ENCODE results near the gene OR1F1.

OR1F1 gene

GRCh38 chr16:3142770-3143169, 45.2 kb upstream of the OR1F1 start:
- TF ChIP-seq, protein P1, sequence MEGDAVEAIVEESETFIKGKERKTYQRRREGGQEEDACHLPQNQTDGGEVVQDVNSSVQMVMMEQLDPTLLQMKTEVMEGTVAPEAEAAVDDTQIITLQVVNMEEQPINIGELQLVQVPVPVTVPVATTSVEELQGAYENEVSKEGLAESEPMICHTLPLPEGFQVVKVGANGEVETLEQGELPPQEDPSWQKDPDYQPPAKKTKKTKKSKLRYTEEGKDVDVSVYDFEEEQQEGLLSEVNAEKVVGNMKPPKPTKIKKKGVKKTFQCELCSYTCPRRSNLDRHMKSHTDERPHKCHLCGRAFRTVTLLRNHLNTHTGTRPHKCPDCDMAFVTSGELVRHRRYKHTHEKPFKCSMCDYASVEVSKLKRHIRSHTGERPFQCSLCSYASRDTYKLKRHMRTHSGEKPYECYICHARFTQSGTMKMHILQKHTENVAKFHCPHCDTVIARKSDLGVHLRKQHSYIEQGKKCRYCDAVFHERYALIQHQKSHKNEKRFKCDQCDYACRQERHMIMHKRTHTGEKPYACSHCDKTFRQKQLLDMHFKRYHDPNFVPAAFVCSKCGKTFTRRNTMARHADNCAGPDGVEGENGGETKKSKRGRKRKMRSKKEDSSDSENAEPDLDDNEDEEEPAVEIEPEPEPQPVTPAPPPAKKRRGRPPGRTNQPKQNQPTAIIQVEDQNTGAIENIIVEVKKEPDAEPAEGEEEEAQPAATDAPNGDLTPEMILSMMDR (IDR thresholded peaks at IDR 0.05; ENCODE audit: insufficient read depth, low read depth, low read length, missing control alignments) = no peak
- no peak for DNase-seq (ENCODE audit: low read depth)
- no peak overlapping the region for H3K4me3 ChIP-seq (ENCODE audit: low read depth, low read length)

DNA sequence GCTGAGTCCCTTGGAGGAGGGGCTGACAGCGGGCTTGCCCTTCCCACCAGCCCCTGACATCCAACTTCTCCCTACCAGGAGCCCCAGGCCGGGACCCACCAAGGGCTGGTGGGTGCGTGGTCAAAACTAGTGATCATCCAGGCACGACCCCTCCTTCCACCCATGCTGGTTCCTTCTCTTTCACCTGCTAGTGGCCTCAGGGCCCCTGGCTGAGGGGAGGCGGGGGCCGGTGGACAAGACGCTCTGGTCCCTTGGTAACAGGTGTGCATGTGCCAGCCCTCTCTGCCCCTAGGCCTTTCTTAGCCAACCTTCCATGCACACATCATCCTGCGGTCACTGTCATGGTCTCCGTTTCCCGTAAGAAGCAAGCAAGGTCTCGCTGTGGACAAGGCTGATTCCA, 44.8 kb upstream of the OR1F1 start:
- no peak for DNase-seq (ENCODE audit: low read depth)
- TF ChIP-seq, protein P1 (IDR thresholded peaks at IDR 0.05; ENCODE audit: insufficient read depth, low read depth, low read length, missing control alignments) = no peak
- H3K4me3 ChIP-seq (ENCODE audit: low read depth, low read length) = no peak overlapping the region

DNA sequence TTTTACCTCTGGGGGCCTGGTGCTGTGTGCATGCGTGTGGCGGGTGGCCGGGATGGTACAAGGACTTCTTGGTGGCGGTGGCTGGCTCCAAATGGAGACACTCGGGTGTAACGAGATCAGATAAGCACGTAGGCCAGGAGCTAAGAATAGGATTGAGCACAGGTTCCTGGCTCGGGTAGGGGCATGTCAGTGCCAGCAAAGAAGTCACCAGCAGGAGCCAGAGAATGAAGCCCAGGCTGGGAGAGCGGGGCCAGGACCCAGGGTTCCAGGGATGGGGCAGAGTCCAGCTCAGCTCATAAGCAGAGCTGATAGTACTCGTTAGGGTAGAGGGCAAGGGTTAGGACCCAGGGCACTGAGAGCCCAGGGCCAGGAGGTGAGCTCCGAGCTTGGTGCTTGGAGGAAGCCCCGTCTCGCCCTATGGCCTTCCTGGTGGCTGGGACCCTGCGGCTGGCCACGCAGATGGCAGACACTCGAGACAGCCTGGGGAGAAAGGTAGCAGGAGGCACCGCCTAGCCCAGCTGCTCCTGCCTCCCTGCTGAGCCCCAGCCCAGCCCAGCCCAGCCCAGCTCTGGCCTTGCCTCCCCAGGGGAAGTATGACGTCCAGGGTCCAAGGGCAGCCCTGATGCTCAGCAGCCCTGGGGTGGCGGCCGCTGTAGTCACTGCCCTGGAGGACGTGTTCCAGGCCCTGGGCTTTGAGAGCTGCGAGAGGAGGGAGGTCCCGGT, 44.2 kb upstream of the OR1F1 start:
- no peak for DNase-seq (ENCODE audit: low read depth)
- TF ChIP-seq, protein P1 (IDR thresholded peaks at IDR 0.05; ENCODE audit: insufficient read depth, low read depth, low read length, missing control alignments) = no peak
- no peak overlapping the region for H3K4me3 ChIP-seq (ENCODE audit: low read depth, low read length)

DNA sequence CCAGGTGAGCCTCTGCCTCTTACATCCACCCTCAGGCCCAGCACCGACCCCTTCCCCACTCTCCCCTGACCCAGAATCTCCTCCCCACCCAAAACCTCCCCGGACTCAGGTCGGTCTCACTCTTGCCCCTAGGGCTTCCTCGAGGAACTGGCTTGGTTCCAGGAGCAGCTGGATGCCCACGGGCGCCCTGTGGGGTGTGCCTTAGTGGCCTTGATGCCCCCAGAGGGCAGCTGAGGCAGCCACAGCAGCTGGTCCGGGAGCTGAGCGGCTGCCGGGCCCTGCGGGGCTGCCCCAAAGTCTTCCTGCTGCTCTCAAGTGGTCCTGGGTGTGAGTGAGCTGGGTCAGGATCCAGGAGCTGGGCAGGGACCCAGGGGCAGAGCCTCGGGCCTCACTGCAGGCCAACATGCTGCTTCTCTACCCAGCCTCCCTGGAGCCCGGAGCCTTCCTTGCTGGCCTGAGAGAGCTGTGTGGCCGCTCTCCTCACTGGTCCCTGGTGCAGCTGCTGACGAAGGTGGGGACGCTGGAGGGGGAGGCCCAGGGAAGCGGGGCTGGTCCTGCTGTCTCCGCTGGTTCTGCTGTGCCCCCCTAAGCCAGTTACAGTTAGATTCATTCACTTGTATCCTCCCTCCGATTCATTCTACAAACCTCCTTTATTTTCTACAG, 43.6 kb upstream of the OR1F1 start:
- DNase-seq (ENCODE audit: low read depth) = no peak
- TF ChIP-seq, protein P1 (IDR thresholded peaks at IDR 0.05; ENCODE audit: insufficient read depth, low read depth, low read length, missing control alignments) = no peak

GRCh38 chr16:3145151-3145550, 42.9 kb upstream of the OR1F1 start:
- TF ChIP-seq, protein P1 (IDR thresholded peaks at IDR 0.05; ENCODE audit: insufficient read depth, low read depth, low read length, missing control alignments) = no peak
- H3K4me3 ChIP-seq (ENCODE audit: low read depth, low read length) = no peak overlapping the region
- DNase-seq (ENCODE audit: low read depth) = no peak

More for the DNA sequence above, 43.6 kb upstream of the OR1F1 start:
- H3K4me3 ChIP-seq (ENCODE audit: low read depth, low read length) = no peak overlapping the region

DNA sequence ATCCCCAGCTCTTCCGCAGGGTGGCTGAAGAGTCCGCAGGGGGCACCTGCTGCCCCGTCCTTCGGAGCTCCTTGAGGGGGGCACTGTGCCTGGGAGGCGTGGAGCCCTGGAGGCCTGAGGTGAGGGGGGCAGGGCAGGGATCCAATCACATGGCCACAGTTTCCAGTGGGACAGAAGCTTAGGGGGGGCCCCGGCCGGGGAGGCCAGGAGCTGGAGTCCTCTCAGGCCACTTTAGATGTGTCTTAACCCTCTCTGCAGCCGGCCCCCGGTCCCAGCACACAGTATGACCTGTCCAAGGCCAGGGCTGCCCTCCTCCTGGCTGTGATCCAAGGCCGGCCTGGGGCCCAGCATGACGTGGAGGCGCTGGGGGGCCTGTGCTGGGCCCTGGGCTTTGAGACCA, 42.3 kb upstream of the OR1F1 start:
- TF ChIP-seq, protein P1 (IDR thresholded peaks at IDR 0.05; ENCODE audit: insufficient read depth, low read depth, low read length, missing control alignments) = no peak
- H3K4me3 ChIP-seq (ENCODE audit: low read depth, low read length) = no peak overlapping the region
- DNase-seq (ENCODE audit: low read depth) = no peak

Measured in GM12865 (cell line).